ENCODE results near the gene SLX1A. TPM values are rescaled to one million over a fixed set of nuclear protein-coding genes. Genes with fewer than 3 reads are reported as not detected.

Gene SLX1A
- total RNA-seq, 4 donors from 2014 or later = 31.9 to 51.1 (median 46.5) TPM

DNA sequence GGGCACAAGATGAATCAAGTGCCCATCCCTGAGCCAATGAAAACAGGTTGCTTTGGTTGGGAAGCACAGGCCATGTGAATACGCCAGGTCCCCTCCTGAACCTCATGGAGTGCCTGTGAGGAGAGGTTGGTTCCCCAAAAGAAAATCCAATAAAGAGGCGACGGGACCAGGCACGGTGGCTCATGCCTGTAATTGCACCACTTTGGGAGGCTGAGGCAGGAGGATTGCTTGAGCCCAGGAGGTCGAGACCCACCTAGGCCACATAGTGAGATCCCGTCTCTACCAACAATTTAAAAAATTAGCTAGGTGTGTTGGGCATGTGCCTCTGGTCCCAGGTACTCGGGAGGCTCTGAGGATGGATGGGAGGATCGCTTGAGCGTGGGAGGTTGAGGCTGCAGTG is 13.7 kb upstream of the SLX1A start:
- 89 to 96% methylated on average over 6 to 9 of the region's 9 CpGs for WGBS, 2 donors
- no peaks in the 10 kb centered on the region for H3K36me3 ChIP-seq

DNA sequence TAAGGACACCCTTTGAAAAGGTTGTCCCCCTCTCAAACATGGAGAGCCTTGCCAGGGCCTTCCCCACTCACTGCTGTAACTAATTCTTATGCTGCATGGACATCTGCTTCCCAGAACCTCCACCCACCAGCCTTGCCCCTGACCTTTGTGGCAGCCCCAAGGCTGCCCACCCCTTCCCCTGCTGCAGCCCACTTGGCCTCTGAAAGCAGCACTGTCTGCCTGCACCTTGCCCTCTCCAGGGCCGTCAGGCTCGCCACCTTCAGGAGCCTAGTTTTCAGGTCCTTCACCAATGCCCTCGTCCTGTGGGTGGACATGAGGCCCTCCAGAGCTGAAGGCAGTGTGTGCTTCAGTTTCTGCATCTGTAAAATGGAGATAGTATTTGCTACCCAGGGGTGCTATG is 12.9 kb upstream of the SLX1A start:
- intact Hi-C loops (cut with DNase I) = no loop called here
- no peak overlapping the region for H3K27ac ChIP-seq
- no peaks in the 10 kb centered on the region for H3K36me3 ChIP-seq
- H3K4me1 ChIP-seq = peaks cover 4 to 30% (median 21%) of the 10 kb centered on the region in 3 donors
- no peak overlapping the region for H3K4me3 ChIP-seq
- no peak for DNase-seq
- H3K9me3 ChIP-seq = no peaks in the 10 kb centered on the region
- 60% methylated on average over 1 of the region's 3 CpGs; no CpG with 5 or more reads in 1 of the 2 donors for WGBS, 2 donors
- no peaks in the 10 kb centered on the region for H3K27me3 ChIP-seq
- TF ChIP-seq CTCF (IDR thresholded peaks at IDR 0.05) (no peak), POLR2A (IDR thresholded peaks at IDR 0.05) (no peak)

More for the DNA sequence above, 13.7 kb upstream of the SLX1A start:
- no peak for DNase-seq
- Histone ChIP-seq H3K4me3 (no peak overlapping the region), H3K27ac (no peak overlapping the region), H3K9me3 (no peaks in the 10 kb centered on the region), H3K27me3 (no peaks in the 10 kb centered on the region), H3K4me1 (peaks cover 4 to 26% (median 21%) of the 10 kb centered on the region in 3 donors)
- intact Hi-C loops (cut with DNase I) = no loop called here
- TF ChIP-seq POLR2A (IDR thresholded peaks at IDR 0.05) (no peak), CTCF (IDR thresholded peaks at IDR 0.05) (no peak)

DNA sequence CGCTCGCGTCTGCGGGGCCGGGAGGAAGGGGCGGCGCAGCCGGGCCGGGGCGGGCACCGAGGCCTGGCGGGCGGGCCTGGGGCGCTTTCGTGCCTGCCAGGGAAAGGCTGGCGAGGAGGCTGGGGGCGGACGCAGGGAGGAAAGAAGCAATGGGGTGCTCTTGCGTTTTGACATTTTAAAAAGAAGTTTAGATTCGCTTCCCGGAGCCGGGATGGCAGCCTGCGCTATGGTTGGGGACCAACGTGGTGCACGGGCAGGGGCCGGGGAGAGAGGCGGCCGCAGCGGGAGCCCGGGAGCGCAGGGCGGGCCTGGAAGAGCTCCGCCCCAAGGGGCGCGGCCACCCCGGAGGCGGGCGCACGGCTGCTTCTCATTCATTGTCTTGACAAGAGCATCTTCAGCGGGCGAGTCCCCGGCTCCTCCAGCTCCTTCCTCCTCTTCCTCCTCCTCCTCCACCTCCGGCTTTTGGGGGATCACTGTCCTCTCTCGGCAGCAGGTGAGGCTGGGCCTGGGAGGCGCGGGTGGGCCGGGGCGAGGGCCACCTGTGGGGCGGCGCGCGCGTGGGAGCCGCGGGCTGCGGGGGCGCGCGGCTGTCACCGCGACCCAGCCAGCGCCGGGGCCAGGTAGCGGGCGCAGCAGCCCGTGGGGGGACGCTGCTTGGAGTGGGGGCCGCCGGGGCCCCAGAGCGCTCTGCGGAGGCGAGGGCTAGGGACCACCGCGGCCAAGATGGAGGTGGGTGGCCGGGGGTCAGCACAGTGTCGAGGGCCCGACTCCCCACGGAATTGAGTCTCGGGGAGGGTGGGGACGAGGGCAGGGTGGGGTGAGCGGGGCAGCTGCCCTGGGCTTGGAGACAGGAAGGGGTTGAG is 10.2 kb upstream of the SLX1A start, which contains the start of gene CORO1A:
CORO1A (plus strand) TSS at position 370 of the 863 bp plus-strand sequence. CDS start 1,608 bp downstream, outside the sequence.
- Histone ChIP-seq H3K9me3 (no peaks in the 10 kb centered on the region), H3K4me3 (peak within 1 kb of the TSS; percentile 42 to 78 (median 58)), H3K4me1 (peaks cover 4 to 49% (median 27%) of the 10 kb centered on the region in 3 donors), H3K27me3 (no peaks in the 10 kb centered on the region), H3K27ac (peak within 1 kb of the TSS; percentile 87 to 91 (median 90)), H3K36me3 (peaks cover 0 to 6% (median 0%) of the 10 kb centered on the region in 3 donors)
- intact Hi-C loops (cut with DNase I) = no loop called here
- WGBS, 2 donors = 0 to 7% methylated on average over 6 to 23 of the region's 81 CpGs
- DNase-seq = no peak
- peak in 2 of 4 donors; percentile 30 to 72 for TF ChIP-seq POLR2A (IDR thresholded peaks at IDR 0.05)
- TF ChIP-seq CTCF (IDR thresholded peaks at IDR 0.05) = no peak

DNA sequence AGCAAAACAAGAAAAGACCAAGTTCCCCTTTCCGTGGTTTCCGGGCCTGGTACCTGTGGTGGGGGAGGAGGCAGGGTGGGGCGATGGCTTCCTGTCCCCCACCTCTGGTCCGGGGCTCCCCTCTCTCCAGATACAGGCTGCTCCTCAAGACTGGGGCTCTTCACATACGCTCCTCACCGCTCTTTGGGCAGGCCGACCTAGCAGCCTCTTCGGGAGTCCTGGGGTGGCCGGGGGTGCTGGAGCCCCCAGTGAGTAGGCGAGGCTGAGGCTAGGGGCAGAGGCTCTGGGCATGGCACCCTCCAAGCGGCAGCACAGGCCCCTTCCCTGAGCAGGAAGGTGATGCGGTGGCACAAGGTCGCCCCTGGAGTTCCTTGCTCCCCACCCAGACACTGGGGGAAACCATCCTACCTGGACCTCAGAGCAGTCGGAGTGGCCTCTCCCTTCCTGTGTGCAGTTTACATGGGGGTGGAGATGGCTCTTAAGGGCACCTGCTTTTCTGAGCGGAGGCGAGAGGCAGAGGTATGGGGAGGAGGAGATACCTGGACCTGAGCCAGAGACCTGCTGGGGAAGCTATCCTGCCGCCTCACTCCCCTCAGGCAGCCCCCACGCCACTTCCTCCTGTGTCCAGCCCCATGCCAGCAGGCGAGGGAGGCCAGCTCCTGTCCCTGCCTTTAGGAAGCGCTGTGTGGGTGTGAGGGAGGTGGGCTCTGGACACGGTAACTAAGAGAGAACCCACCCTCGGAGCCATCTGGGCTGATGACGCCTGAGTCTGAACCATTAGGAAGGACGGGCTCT is 9.4 kb upstream of the SLX1A start:
- peak overlapping the region; percentile 54 to 91 (median 88) for H3K27ac ChIP-seq
- H3K4me1 ChIP-seq = peaks cover 4 to 49% (median 27%) of the 10 kb centered on the region in 3 donors
- H3K36me3 ChIP-seq = peaks cover 0 to 6% (median 0%) of the 10 kb centered on the region in 3 donors
- intact Hi-C loops (cut with DNase I) = no loop called here
- no peak for DNase-seq
- H3K9me3 ChIP-seq = no peaks in the 10 kb centered on the region
- no peaks in the 10 kb centered on the region for H3K27me3 ChIP-seq
- 18 to 28% methylated on average over 5 to 7 of the region's 24 CpGs for WGBS, 2 donors
- H3K4me3 ChIP-seq = peak overlapping the region; percentile 42 to 78 (median 58)
- TF ChIP-seq POLR2A (IDR thresholded peaks at IDR 0.05) = peak in 1 of 4 donors; percentile 37
- TF ChIP-seq CTCF (IDR thresholded peaks at IDR 0.05) = no peak

Measured in esophagus squamous epithelium (tissue), 5 donors.